Keratinocyte (primary cell): Measurements from ENCODE around the gene KAT6B.

Source experiments
- EZH2 ChIP-seq: IDR thresholded peaks from one replicate; pipeline ENCODE4 v1.6.1; 2012; ENCODE audit warnings: inconsistent platforms, mild to moderate bottlenecking, low read length, moderate library complexity
- TF ChIP-seq, protein P1 (sequence below), 3 experiments: IDR thresholded peaks in 1 of 3; conservative IDR thresholded peaks in 1 of 3; optimal IDR thresholded peaks in 1 of 3; 2 replicates in 2 of 3; 3 replicates in 1 of 3; pipeline versions ENCODE3 to v1.5.1; 2011; ENCODE audit warnings: low read length in 3 of 3, mild to moderate bottlenecking in 3 of 3, moderate library complexity in 2 of 3, control low read depth in 1 of 3, inconsistent platforms in 1 of 3; ENCODE audit not compliant: insufficient read depth in 2 of 3; ENCODE audit errors: extremely low read depth in 1 of 3

DNA sequence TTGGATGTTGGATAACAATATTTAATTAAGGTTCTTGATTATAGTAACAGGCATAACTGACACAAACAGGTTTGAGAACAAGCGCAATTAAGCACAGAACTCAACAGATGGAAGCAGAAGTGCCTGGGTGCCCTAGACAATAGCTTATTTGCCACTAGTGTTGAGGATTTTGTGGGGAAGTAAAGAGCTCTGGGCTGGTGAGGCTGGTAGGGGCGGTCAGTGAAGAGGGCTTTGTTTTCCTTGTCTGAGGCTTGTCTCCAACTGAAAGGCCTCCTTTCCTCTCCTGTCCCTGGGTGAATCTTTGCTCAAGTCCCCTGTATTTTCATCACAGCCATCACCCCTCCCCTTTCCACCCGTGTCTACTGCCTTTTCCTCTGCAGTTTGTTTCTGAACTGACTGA, 104.6 kb downstream of the KAT6B start:
- TF ChIP-seq, protein P1, sequence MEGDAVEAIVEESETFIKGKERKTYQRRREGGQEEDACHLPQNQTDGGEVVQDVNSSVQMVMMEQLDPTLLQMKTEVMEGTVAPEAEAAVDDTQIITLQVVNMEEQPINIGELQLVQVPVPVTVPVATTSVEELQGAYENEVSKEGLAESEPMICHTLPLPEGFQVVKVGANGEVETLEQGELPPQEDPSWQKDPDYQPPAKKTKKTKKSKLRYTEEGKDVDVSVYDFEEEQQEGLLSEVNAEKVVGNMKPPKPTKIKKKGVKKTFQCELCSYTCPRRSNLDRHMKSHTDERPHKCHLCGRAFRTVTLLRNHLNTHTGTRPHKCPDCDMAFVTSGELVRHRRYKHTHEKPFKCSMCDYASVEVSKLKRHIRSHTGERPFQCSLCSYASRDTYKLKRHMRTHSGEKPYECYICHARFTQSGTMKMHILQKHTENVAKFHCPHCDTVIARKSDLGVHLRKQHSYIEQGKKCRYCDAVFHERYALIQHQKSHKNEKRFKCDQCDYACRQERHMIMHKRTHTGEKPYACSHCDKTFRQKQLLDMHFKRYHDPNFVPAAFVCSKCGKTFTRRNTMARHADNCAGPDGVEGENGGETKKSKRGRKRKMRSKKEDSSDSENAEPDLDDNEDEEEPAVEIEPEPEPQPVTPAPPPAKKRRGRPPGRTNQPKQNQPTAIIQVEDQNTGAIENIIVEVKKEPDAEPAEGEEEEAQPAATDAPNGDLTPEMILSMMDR (optimal IDR thresholded peaks at IDR 0.05 in 1 of 3, IDR thresholded peaks at IDR 0.05 in 1 of 3, conservative IDR thresholded peaks at IDR 0.05 in 1 of 3; ENCODE audit: extremely low read depth in 1 of 3, insufficient read depth in 2 of 3, low read length in 3 of 3), result no peak
- no peak for TF ChIP-seq EZH2
